HG03060 (cell line): ENCODE results near the gene GINS1.

ENCODE experiments used
- ATAC-seq: cut with Tn5 transposase; IDR thresholded peaks from one replicate; pipeline ENCODE4 v1.9.1; 2021; ENCODE audit warnings: low read depth, moderate number of reproducible peaks; ENCODE audit not compliant: unreplicated experiment

Gene GINS1

DNA sequence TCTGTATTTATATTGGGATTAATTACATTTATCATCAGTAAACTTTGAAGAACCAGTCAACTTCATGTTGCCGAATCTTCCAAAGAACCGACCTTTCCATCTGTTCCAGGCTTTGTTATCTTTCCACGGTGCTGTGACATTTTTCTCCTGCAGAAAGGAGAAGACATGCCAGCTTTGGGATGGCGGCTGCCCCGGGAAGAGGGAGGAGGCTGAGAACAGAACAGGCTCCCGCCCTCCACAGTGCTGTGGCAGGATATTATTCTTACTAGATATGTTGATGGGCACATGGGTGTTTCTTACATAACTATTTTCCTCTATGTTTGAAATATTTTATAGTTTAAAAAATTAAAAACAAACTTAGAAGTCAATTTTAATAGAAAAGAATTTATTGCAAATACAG lies 44.9 kb downstream of the GINS1 start:
- ATAC-seq = no peak

DNA sequence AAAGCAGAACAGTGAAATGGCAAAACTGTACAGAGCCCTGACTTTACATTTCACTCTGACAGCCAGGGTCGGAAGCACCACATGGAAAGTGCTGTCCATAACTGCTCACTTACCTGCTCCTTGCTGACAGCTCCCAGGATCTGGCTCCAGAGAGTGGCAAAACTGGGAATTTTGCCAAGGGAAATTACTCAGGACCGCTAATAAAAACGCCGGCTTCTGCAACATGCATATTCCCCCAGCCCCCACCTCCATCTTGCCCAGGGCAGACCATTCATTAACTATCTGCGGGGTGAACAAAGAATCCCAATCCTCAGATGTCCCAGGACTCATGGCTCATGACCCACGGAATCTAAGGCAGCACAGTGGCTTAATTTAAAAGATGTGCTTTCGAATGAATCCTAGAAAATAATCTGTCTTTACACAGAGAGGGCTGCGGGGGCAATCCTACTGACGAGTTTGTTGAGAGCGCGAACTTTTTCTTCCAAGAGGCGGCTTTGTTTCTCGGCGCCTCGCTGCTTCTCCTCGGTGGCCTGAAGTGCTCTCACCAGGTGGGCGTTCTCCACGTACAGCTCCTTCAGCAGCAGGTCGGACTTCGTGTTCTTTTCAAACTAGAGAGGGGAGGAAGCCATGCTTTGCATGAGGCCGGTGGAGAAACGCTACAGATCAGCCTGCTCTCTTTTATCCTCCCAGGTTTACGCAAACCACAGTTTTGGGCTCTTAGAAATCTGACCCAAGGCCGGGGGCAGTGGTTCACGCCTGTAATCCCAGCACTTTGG lies 45.8 kb downstream of the GINS1 start:
- ATAC-seq = no peak

DNA sequence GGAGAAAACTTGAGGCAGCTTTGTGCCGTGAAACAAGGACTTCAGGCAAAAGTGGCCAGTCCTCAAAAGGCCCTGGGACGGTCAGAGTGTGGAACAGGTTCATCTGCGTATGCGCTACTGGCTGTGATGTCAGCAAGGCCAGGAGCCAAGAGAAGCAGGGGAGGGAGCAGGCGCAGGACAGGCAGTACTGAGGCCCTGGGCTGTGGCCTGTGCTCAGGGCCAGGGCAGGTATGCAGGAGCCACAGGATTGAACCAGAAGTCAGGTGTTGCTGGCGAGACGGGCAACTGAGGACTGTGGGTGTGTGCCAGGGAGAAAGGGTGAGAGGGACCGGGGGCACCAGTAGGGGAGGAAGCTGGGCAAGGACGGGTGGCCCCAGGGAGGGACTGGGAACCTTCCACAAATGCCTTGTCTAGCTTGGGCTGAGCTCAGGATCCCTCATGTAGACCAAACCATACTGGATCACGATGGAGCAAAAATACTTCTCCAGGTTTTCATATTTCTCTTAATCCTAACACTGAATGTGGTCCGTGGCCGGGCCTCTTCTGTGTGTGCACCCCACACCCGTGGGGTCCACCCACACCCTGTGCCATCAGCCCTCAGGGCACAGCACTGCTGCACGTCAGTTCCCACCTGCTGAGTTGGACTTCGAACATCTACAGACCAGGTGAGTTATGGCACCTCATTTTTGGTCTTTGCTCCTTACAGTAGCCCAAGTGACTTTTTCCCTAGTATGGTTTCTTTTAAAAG lies 46.9 kb downstream of the GINS1 start:
- no peak for ATAC-seq

DNA sequence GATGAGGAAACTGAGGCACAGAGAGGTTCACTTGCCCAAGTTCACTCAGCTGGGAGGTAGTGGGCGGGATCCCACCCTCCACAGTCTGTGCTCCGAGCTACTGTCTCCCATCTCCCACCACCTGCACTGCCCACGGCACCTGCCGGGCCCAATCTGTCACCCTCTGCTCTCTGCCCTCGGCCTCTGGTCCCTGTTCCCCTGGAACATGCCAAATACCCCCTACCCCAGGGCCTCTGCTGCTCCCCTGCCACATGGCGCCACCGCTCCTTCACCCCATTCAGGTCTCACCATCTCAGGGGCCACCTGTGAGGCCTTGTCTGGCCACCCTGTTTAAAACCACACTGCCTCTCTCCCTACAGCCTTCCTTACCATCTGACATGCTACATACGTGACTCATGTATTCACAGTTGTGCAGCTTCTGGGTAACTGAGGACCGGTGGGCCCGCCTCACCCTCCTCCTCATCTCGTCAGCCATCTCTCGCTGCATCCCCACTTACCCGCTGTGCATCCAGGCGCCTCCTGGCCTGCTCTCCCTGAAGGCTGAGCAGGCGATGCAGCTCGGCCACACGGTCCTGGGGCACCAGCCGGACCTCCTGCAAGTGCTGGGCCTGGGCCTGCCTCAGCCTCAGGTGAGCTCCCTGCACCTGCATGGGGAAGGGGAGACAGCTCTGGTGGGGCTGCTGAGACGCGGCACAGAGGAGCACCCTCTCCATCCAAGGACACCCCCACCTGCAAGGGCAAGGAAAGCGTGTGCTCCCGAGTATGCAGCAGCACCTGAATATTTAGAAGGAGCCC lies 50.6 kb downstream of the GINS1 start:
- no peak for ATAC-seq

DNA sequence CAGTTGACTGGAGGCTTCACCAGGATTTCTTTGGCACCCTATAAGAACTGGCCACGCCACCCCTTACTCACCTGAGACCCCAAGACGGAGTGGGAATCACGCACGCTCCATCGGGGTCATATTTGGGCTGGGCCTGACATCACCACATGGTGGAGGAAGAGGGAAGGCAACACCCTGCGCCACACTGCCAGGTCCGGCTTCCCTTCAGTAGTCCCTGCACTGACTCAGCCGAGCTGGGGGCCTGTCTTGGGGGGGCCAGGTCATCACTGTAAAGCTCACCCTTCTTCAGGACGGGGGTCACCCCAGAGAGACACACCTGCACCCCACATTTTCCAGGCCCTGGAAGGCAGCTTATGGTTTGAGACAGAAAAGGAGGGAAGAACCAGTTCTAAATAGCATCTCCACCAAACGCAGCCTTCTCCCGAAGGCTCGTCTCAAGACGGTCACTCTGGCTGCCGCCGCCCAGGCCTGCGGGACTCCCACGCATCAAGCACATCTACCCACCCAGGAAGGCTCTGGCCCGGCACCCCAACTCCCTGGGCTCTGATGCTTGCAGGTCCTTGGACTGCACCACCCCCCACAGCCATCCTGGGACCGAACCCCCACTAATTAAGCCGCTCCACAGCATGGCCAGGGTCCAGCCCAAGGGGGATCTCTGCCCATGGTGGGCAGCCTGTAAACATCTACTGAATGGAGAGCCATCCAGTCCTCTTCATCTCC lies 51.8 kb downstream of the GINS1 start:
- no peak for ATAC-seq

DNA sequence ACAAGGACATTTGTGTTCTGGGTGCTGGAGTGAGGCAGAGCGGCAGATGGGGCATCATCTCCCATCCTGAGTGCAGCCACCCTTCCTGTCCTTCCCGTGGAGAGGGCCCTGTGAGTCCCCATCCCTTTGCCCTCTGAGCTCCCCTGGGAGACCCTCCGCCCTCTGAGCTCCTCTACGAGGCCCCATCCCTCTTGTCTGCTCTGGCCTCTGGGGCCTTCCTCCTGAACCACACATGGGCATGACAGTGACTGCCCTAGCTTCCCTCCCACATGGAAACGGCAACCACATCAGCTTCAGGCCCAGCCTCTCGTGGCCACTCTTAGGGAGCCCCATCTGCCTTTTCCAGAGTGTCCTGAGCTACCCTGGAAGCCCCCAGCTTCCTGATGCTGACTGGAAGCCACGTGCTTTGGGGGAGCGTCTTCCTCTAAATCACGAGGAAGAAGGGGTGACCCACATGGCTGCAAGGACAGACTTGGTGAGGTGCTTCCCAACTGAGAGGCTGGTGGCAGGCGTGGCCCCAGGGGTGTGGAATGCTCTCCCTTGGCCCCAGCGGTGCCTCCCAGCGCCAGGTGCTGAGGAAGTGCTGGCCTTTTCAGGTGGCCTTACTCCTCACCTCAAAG lies 52.6 kb downstream of the GINS1 start:
- no peak for ATAC-seq

DNA sequence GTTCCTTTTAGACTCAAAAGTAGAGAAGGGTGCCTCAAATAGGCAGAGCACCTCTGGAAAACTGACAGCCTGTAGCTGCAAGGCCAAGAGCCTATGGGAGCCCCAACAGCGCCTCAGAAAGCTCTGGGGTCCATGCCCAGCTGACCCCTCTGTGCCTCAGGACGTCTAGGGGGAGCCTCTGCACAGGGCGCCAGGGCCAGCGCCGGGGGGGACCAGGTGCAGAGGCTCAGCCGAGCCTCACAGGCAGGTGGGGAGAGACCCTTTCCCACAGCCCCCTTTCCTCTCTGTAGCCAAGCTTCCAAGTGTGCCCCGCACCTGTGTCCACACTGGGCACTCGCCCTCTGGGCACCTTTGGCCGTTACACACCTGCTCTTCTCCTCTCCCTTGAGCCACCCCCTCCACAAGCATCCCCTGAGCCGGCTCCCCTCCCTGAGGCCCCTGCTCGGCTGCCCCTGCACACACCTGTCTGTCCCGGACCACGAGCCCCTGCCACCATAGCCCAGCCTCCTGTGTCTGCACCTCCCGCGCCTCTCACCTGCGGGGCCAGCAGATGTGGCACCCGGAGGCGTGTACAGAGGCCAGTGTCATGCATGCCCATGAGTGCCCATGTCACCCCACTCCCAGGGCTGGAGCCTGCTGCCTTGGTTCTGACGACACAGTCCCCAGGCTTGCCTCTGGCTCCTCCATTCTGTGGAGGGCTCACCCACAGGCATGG lies 53.2 kb downstream of the GINS1 start:
- no peak for ATAC-seq

DNA sequence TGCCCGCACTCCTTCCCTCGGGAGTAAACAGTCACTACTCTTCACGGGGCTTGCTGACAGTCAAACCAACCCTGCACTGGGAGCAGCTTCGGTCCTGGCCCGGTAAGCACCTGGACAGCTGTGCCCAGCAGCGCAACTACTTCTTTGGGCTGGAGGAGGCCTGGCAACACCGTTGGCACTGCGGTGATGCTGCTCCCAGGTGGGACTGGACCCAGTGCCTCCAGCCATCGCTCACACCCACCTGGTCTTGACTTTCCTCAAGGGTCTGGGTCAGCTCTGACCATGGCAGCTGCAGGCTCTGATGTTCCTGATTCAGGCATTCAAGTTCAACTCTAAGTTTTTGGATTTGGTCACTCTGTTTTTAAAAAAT lies 53.8 kb downstream of the GINS1 start:
- no peak for ATAC-seq

DNA sequence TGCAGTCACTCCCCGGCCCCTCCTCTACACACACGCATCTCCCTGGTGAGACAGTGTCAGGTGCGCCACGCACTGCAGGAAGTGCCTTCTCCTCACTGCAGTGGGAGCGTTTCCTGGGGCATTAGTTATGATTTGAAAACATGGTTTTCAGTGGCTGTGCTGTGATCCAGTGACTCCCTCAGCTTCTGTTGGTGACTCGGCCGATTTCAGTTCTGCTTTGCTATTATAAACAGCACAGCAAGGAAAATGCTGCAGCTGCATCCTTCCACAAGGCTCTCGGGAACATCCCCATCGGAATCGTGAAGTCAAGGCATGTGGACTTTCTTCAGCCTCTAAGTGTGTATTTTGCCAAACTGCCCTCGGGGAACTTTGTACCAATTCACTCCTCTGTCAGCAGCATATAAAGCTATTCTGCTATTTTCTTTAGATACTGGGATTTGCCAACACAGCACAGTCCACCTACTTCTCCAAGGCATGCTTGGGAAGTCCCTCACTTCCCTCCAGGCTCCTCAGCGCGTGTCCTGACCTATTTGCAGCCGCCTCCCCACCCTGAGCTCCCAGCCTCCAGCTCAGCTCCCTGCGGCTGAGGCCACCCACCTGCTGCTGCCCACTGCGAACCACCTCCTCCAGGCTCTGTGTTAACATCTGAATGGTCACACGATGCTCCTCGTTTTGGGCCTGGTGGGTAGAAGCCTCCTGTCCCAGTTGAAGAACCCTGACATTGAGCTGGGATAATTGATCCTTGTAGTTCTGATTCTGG lies 54.5 kb downstream of the GINS1 start:
- ATAC-seq = no peak

DNA sequence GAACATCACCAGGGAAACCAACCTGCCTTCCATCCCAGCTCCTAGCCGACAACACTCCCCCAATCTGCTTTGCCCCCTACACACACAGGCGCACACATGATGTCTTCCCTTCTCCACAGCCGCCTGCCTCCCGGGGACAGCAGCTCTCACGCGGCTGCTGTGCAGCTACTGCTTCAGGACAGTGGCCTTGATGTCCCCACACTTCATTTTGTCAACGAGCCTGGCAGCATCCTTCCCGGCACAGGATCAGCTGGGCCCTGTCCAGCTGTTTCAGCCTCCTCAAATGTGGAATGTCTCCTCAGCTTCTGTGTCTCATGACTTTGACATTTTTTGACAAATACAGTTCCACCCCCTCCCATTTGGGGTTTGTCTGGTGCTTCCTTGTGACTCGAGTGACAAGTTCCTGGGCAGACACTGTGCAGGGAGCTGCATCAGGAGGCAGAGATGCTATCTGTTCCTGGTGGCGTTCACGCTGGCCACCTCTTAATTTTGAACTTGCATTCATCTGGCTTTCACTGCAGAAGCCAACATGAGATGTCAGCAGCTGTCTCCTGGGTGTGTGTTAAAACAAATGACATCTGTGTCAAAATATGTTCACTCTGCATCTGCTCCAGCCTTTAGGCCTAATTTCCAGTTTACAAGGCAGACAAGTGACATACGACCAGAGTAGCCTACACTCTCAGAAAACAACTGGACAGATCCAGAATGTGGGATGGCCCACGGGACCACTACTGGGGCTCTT lies 57.2 kb downstream of the GINS1 start:
- no peak for ATAC-seq

DNA sequence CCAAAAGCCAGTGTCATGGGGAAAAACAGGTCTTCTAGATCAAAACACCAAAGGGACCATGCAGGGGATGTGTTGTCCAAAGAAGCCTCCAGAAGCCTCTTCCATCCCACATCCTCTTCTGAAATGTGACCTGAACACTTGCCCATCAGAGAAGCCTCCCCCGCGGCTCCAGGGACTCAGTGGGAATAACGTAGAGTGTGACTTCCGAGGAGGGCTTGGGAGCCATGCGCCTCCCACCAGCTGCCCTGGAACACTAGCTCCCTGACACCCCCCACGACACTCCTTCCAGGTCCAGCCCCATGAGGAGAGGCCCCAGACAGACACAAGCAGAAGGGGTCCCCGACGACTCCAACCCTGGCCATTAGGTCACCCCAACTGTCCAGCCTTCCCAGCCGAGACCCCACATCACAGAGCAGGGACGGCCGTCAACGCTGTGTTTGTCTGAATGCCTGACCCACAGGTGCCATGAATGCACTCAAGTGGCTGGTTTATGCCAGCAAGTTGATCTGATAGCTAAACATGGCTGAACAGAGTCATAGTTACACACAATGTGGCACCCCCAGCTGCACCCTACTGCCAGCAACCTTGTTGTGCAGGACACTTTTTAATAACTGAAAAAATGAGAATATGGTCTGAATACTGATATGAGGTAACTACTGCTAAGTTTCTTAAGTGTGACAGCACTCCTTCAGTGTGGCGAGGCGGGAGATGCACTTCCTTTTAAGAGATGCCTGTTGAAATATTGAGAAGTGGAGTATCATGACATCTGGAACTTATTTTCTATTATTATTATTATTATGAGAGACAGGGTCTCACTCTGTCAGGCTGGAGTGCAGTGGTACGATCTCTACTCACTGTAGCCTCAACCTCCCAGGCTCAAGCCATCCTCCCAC lies 58.0 kb downstream of the GINS1 start:
- ATAC-seq = no peak

DNA sequence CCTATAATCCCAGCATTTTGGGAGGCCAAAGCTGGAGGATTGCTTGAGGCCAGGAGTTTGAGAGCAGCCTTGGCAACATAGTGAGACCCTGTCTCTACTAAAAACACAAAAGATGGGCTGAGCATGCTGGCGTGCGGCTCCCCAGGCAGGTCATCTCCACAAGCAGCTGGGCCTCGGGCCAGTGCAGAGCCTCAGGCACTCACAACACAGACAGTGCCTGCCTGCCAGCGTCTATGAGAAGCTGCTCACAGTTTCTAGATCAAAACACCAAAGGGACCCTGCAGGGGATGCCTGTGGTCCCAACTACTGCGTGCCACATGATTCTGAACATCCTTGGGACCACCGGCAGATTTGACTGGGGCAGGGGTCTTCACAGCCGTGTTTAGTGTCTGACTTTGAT lies 59.4 kb downstream of the GINS1 start:
- no peak for ATAC-seq

DNA sequence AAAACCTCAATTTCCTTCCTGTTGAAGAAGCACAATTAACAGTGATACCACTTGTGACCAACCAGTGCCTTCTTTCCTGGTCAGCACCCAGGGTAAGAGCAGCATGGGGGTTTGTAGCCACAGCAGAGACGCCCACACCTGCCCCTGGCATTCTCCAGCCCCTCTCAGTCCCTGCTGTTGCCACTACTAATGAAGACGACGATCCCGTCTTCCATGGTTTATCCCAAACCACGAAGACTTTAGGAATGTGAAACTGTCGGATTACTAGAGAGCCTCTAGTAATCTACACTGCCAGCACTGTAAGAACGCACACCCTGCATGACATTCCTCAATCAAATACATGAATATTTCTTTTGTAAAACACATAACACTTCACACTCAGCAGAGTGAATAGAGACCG lies 60.0 kb downstream of the GINS1 start:
- ATAC-seq = no peak

DNA sequence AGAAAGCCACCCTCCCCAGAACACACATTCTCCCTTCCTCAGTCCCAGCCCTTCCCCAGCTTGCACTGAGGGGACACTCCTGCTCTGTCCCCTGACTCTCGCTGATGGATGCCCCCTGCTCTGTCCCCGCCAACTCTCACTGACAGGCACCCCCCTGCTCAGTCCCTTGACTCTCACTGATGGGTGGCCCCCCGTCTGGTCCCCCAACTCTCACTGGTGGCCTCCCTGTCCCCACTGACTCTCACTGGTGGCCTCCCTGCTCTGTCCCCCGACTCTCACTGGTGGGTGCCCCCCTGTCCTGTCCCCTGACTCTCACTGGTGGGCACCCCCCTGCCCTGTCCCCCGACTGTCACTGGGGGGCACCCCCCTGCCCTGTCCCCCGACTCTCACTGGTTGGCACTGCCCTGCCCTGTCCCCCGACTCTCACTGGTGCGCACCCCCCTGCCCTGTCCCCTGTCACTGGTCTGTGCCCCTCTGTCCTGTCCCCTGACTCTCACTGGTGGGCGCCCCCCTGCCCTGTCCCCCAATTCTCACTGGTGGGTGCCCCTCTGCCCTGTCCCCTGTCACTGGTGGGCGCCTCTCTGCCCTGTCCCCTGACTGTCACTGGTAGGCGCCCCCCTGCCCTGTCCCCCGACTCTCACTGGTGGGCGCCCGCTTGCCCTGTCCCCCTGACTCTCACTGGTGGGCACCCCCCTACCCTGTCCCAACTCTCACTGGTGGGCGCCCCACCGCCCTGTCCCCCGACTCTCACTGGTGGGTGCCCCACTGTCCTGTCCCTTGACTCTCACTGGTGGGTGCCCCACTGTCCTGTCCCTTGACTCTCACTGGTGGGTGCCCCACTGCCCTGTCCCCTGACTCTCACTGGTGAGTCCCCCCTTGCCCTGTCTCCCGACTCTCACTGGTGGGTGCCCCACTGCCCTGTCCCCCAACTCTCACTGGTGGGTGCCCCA lies 60.9 kb downstream of the GINS1 start:
- no peak for ATAC-seq

DNA sequence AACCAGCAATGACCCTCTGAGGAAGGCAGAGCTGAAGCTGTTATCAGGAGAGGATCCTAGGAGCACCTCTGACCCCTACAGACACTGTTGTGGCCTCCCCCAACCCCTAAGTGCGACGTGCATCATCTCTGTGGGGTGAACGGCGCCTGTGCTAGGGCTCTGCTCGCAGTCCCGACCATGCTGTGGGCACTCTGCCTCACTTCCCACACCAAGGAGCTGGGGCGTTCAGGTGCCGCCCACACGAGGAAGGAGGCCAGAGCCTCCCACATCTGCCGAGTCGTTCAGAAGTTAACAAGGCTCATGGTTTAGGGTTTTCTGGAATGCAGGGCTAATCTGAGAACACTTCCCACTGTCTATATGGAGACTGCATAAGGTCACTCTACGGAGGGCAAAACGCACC lies 62.1 kb downstream of the GINS1 start:
- no peak for ATAC-seq

DNA sequence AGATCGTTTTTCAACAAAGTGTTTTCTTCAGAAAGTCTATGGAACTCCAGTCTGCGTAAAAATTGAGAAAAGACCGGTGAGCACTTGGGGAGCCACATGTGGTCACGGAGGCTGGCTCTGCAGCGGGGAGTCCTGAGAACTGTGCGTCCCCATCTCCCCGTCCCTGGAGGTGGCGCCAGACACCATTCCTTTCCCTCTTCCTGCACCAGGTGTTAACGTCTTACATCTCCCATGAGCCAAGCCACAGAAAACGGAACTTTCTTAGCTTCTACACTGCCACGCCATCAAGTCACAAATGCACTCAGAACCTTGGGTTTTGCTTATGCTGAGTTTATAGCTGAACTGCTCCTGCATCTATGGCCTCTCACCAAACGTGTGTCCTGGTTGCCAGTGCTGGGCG lies 62.6 kb downstream of the GINS1 start:
- ATAC-seq = peak; percentile 73
